Panc1 (cell line): ENCODE measurements around the gene IRGC. TPM values are rescaled to one million over a fixed set of nuclear protein-coding genes. Genes with fewer than 3 reads are reported as not detected.

Experiments used
- ATAC-seq: fragments of 200-7000 bp; cut with Tn5 transposase; 2 replicates; pipeline ENCODE4 v1.9.1; 2020; ENCODE audit warnings: mild to moderate bottlenecking, moderate library complexity
- BruUV-seq: library from RNA; stranded (reverse); fragments of 400-500 nt; replicated peaks from 2 replicates; lab custom pipeline; 2021; lab: Mats Ljungman, UMichigan
- CTCF ChIA-PET: fragments of 300-600 bp; sonication (Branson Sonifier 250); formaldehyde crosslinking; loops from one replicate; lab custom pipeline; 2022; ENCODE audit warnings: antibody characterized with exemption; lab: Charles Lee
- POLR2A ChIA-PET: fragments of 300-600 bp; sonication (Branson Sonifier 250); formaldehyde crosslinking; loops from one replicate; lab custom pipeline; 2022; ENCODE audit warnings: antibody characterized with exemption; lab: Charles Lee
- DNase-seq: peaks from one replicate; pipeline ENCODE4 v3.0.0-alpha.2; 2010; ENCODE audit warnings: low read depth, low spot score
- H3K27ac ChIP-seq: 2 replicates; pipeline ENCODE4 v1.5.1; 2011; ENCODE audit warnings: mild to moderate bottlenecking, low read length, inconsistent platforms
- H3K27me3 ChIP-seq: fragments of 200-500 bp; sonication (Bioruptor generic); 2 replicates; pipeline ENCODE4 v1.6.0; 2014; ENCODE audit warnings: low read length, inconsistent platforms; ENCODE audit not compliant: control insufficient read depth, insufficient read depth
- H3K36me3 ChIP-seq: fragments of 200-500 bp; sonication (Bioruptor generic); 2 replicates; pipeline ENCODE4 v1.5.1; 2014; ENCODE audit warnings: inconsistent platforms, mild to moderate bottlenecking, low read length, moderate library complexity; ENCODE audit not compliant: control insufficient read depth, insufficient read depth
- H3K4me1 ChIP-seq: 2 replicates; pipeline ENCODE4 v1.5.1; 2011; ENCODE audit warnings: inconsistent platforms, mild to moderate bottlenecking, low read length, moderate library complexity; ENCODE audit not compliant: control insufficient read depth, insufficient read depth
- H3K4me3 ChIP-seq, 2 experiments: 2 replicates each; pipeline ENCODE4 v1.5.1; 2011 to 2012; ENCODE audit warnings: low read depth in 2 of 2, low read length in 2 of 2, mild to moderate bottlenecking in 2 of 2, inconsistent platforms in 1 of 2, moderate library complexity in 1 of 2
- H3K9me3 ChIP-seq: fragments of 200-500 bp; sonication (Bioruptor generic); 2 replicates; pipeline ENCODE4 v1.5.1; 2014; ENCODE audit warnings: low read depth, mild to moderate bottlenecking, inconsistent platforms, low read length, moderate library complexity; ENCODE audit not compliant: control insufficient read depth, insufficient read depth
- CTCF ChIP-seq: fragments of 450-650 bp; IDR thresholded peaks from 2 replicates; pipeline ENCODE4 v1.5.1; 2017; ENCODE audit warnings: mild to moderate bottlenecking
- POLR2AphosphoS5 ChIP-seq: IDR thresholded peaks from 2 replicates; pipeline ENCODE4 v1.6.1; 2012; ENCODE audit warnings: mild to moderate bottlenecking, low read depth, low read length, moderate library complexity
- REST ChIP-seq, 2 experiments: IDR thresholded peaks; 2 replicates each; pipeline ENCODE4 v1.6.1; 2011 to 2012; ENCODE audit warnings: low read depth in 2 of 2, control low read depth in 1 of 2, low read length in 1 of 2, mild to moderate bottlenecking in 1 of 2, moderate library complexity in 1 of 2; ENCODE audit not compliant: insufficient read depth in 1 of 2
- SIN3A ChIP-seq: IDR thresholded peaks from 2 replicates; pipeline ENCODE4 v1.6.1; 2012; ENCODE audit warnings: low read depth, mild to moderate bottlenecking, low read length, moderate library complexity, borderline replicate concordance; ENCODE audit not compliant: insufficient read depth
- TCF7L2 ChIP-seq: IDR thresholded peaks from 2 replicates; pipeline ENCODE4 v1.6.1; 2011; ENCODE audit warnings: mild to moderate bottlenecking, low read depth, low read length, inconsistent platforms
- in situ Hi-C: cut with HindIII; loops from 2 replicates; pipeline ENCODE4 v1.10.0; 2016; ENCODE audit warnings: low sequenced_read_pairs, low pct_unique_long_range_greater_than_20kb
- intact Hi-C: fragments of 100-400 bp; cut with micrococcal nuclease; formaldehyde crosslinking; loops from one replicate; pipeline ENCODE4 v1.10.0; 2022; ENCODE audit not compliant: unreplicated experiment
- total RNA-seq: library from RNA; stranded (reverse); gene quantifications from one replicate; pipeline ENCODE4 v1.2.1, GENCODE V29; 2021; ENCODE audit not compliant: unreplicated experiment

IRGC gene
- total RNA-seq, 1 experiment from 2014 or later: not detected

- CTCF ChIA-PET: interaction anchor here (1.2 kb wide), 1 partner anchor 35 kb away, joined by 5 read pairs; no protein-coding TSS in a partner anchor
- DNase-seq: no peak
- in situ Hi-C loops (no loop called here), intact Hi-C loops (no loop called here)
- Histone ChIP-seq H3K4me3 (no peak overlapping the region), H3K4me1 (no peaks in the 10 kb centered on the region), H3K27me3 (no peaks in the 10 kb centered on the region), H3K27ac (no peak overlapping the region), H3K36me3 (no peaks in the 10 kb centered on the region; the same call in 1 of the 2 replicates), H3K9me3 (no peaks in the 10 kb centered on the region)
- no peak for TF ChIP-seq POLR2AphosphoS5
- no peak for TF ChIP-seq TCF7L2
- no peak for TF ChIP-seq REST (IDR thresholded peaks at IDR 0.05; ENCODE audit: insufficient read depth in 1 of 2, low read depth in 2 of 2, low read length in 1 of 2)
- TF ChIP-seq CTCF: no peak
- TF ChIP-seq SIN3A: no peak
- no peak for ATAC-seq
- no TSS peak for BruUV-seq
- POLR2A ChIA-PET: no interaction called here
Observed at GRCh38 chr19:43731346-43731745, 15.5 kb downstream of the IRGC start.

GRCh38 chr19:43731846-43732245 is 16.0 kb downstream of the IRGC start:
- Histone ChIP-seq H3K36me3 (peaks cover 2% of the 10 kb centered on the region; the same call in 1 of the 2 replicates), H3K27ac (no peak overlapping the region), H3K4me1 (no peaks in the 10 kb centered on the region), H3K27me3 (no peaks in the 10 kb centered on the region), H3K4me3 (no peak overlapping the region), H3K9me3 (no peaks in the 10 kb centered on the region)
- CTCF ChIA-PET: no interaction called here
- intact Hi-C loops (no loop called here), in situ Hi-C loops (no loop called here)
- no TSS peak for BruUV-seq
- no peak for DNase-seq
- ATAC-seq: no peak
- TF ChIP-seq CTCF (no peak), SIN3A (no peak), POLR2AphosphoS5 (no peak), REST (IDR thresholded peaks at IDR 0.05; ENCODE audit: insufficient read depth in 1 of 2, low read depth in 2 of 2, low read length in 1 of 2) (no peak), TCF7L2 (no peak)
- POLR2A ChIA-PET: no interaction called here
